ENCODE measurements around the gene CRY2. TPM values are rescaled to one million over a fixed set of nuclear protein-coding genes. Genes with fewer than 3 reads are reported as not detected.
A peak's percentile ranks its signal among the peaks of the same experiment; 100 is the strongest.

The CRY2 gene
- total and polyA plus RNA-seq, 2 of the 13 experiments (the other 11 are each of a cell fraction or from before 2014, with no cell fraction given), result 10.1 to 12.2 TPM

DNA sequence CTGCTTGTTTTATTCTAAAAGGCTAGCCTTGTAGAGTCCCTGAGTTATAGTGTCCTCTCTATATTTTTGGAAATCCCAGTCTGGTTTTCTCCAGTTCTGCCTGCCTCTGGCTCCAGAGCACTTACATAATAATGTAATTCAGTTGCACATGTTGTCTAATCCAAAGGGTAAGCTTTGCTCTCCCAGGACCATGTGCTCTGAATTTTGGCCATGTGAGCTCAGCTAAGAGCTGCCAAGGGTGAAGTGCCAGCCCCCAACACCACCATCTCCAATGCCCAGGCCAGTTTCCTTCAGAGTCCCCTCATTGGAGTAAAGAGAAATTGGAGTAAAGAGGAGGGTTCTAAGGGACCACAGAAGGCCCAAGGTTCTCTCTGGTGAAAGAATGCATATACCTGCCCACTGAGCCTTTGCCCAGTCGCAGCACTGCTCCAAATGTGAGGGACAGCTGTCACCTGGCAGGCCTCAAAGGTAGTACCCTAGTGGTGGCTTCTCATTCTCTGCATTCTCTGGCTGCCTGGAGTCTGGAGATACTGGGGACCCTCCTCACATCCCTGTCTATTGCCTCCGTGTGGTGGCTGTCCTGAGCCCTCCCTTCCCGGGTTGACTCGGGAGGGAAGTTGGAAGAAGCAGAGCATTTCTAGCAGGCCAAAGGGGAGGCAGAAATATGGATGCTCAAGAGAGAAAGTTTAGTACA is 4.9 kb downstream of the CRY2 start:
- ChIA-PET CTCF (ENCODE audit: low intra/inter-chr PET ratio, low total read pairs) (interaction anchor here (1.4 to 2.0 kb wide), 2 partner anchors 9 to 81 kb away, joined by 6 to 7 read pairs; no protein-coding TSS in a partner anchor), POLR2A (no interaction called here)
- ATAC-seq (no peak), FAIRE-seq (no peak), DNase-seq (ENCODE audit: low spot score) (no peak)
- 87% methylated on average over 4 of the region's 4 CpGs for WGBS (ENCODE audit: low lambda C conversion rate)
- H3K36me3 ChIP-seq (replicated peaks in 1 of 2; ENCODE audit: control insufficient read depth in 1 of 2, insufficient read depth in 2 of 2, low read length in 2 of 2), result peaks cover 6 to 26% of the 10 kb centered on the region in 2 experiments
- H4K20me1 ChIP-seq (ENCODE audit: insufficient read depth, low read length), result peaks cover 45% of the 10 kb centered on the region
- intact Hi-C loops (cut with micrococcal nuclease; ENCODE audit: unreplicated experiment) (no loop called here), in situ Hi-C loops (cut with HindIII; ENCODE audit: extremely low pct_ligation_motif_present, low pct_unique_long_range_greater_than_20kb) (no loop called here)
- no peaks in the 10 kb centered on the region; a peak in 1 of 5 replicates for H3K27me3 ChIP-seq (ENCODE audit: control insufficient read depth in 1 of 2, insufficient read depth in 2 of 2, low read length in 2 of 2)
- H3K79me2 ChIP-seq (ENCODE audit: insufficient read depth, low read length), result peaks cover 52% of the 10 kb centered on the region
- H3K9ac ChIP-seq (ENCODE audit: insufficient read depth, low read depth, low read length), result no peak overlapping the region
- TF ChIP-seq SIX4 (CRISPR knock-in tag; IDR thresholded peaks at IDR 0.05), result no peak
- no peak for TF ChIP-seq ZNF510 (CRISPR knock-in tag; IDR thresholded peaks at IDR 0.05; ENCODE audit: low read depth)
- TF ChIP-seq MNT (IDR thresholded peaks at IDR 0.05), result peak; percentile 95
- no peaks in the 10 kb centered on the region for H3K9me3 ChIP-seq (ENCODE audit: low read length)
- BruUV-seq (replicated peaks), result no TSS peak
- no peak overlapping the region for H3K4me3 ChIP-seq (replicated peaks in 1 of 3; ENCODE audit: insufficient read depth in 1 of 3, low read depth in 2 of 3, low read length in 3 of 3)
- H3K4me1 ChIP-seq (ENCODE audit: insufficient read depth, low read length), result peaks cover 47% of the 10 kb centered on the region
- H3K27ac ChIP-seq (ENCODE audit: extremely low read length, insufficient read depth, low read length), result no peak overlapping the region
- no peak overlapping the region for H3K4me2 ChIP-seq (ENCODE audit: low read depth, low read length)
- H2AFZ ChIP-seq (ENCODE audit: low read length), result no peak overlapping the region

- peaks cover 7 to 32% of the 10 kb centered on the region in 2 experiments for H3K36me3 ChIP-seq (replicated peaks in 1 of 2; ENCODE audit: control insufficient read depth in 1 of 2, insufficient read depth in 2 of 2, low read length in 2 of 2)
- TF ChIP-seq ZMYM4 (CRISPR knock-in tag; IDR thresholded peaks at IDR 0.05), result no peak
- peak; percentile 94 for TF ChIP-seq ZNF263 (CRISPR knock-in tag; IDR thresholded peaks at IDR 0.05)
- TF ChIP-seq ZNF24 (IDR thresholded peaks at IDR 0.05), result no peak
- TF ChIP-seq RFXANK (CRISPR knock-in tag; IDR thresholded peaks at IDR 0.05), result no peak
- TF ChIP-seq ZNF501 (CRISPR knock-in tag; IDR thresholded peaks at IDR 0.05), result no peak
- TF ChIP-seq, protein P1, sequence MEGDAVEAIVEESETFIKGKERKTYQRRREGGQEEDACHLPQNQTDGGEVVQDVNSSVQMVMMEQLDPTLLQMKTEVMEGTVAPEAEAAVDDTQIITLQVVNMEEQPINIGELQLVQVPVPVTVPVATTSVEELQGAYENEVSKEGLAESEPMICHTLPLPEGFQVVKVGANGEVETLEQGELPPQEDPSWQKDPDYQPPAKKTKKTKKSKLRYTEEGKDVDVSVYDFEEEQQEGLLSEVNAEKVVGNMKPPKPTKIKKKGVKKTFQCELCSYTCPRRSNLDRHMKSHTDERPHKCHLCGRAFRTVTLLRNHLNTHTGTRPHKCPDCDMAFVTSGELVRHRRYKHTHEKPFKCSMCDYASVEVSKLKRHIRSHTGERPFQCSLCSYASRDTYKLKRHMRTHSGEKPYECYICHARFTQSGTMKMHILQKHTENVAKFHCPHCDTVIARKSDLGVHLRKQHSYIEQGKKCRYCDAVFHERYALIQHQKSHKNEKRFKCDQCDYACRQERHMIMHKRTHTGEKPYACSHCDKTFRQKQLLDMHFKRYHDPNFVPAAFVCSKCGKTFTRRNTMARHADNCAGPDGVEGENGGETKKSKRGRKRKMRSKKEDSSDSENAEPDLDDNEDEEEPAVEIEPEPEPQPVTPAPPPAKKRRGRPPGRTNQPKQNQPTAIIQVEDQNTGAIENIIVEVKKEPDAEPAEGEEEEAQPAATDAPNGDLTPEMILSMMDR (CRISPR knock-in tag; IDR thresholded peaks at IDR 0.05), result peak; percentile 47
- peaks cover 44% of the 10 kb centered on the region for H4K20me1 ChIP-seq (ENCODE audit: insufficient read depth, low read length)
- CTCF ChIA-PET (ENCODE audit: low intra/inter-chr PET ratio, low total read pairs), result interaction anchor here (1.4 to 2.0 kb wide), 2 partner anchors 10 to 81 kb away, joined by 6 to 7 read pairs; no protein-coding TSS in a partner anchor
- 55% methylated on average over 1 of the region's 1 CpG for WGBS (ENCODE audit: low lambda C conversion rate)
- in situ Hi-C loops (cut with HindIII; ENCODE audit: extremely low pct_ligation_motif_present, low pct_unique_long_range_greater_than_20kb) (no loop called here), intact Hi-C loops (cut with micrococcal nuclease; ENCODE audit: unreplicated experiment) (no loop called here)
- H3K79me2 ChIP-seq (ENCODE audit: insufficient read depth, low read length), result peaks cover 51% of the 10 kb centered on the region
- ATAC-seq (no peak), FAIRE-seq (no peak), DNase-seq (ENCODE audit: low spot score) (no peak)
- H3K4me1 ChIP-seq (ENCODE audit: insufficient read depth, low read length), result peaks cover 47% of the 10 kb centered on the region
- H2AFZ ChIP-seq (ENCODE audit: low read length), result no peak overlapping the region
- no peak overlapping the region for H3K9ac ChIP-seq (ENCODE audit: insufficient read depth, low read depth, low read length)
- H3K4me3 ChIP-seq (replicated peaks in 1 of 3; ENCODE audit: insufficient read depth in 1 of 3, low read depth in 2 of 3, low read length in 3 of 3), result no peak overlapping the region
- H3K9me3 ChIP-seq (ENCODE audit: low read length), result no peaks in the 10 kb centered on the region
- no peak overlapping the region for H3K27ac ChIP-seq (ENCODE audit: extremely low read length, insufficient read depth, low read length)
- no peak overlapping the region for H3K4me2 ChIP-seq (ENCODE audit: low read depth, low read length)
- no peaks in the 10 kb centered on the region; a peak in 1 of 5 replicates for H3K27me3 ChIP-seq (ENCODE audit: control insufficient read depth in 1 of 2, insufficient read depth in 2 of 2, low read length in 2 of 2)
- POLR2A ChIA-PET, result no interaction called here
- BruUV-seq (replicated peaks), result no TSS peak
Measured at GRCh38 chr11:45852712-45853101, 5.4 kb downstream of the CRY2 start.

Measured in HepG2 (cell line).